ENCODE results near the gene RHAG.

The RHAG gene

DNA sequence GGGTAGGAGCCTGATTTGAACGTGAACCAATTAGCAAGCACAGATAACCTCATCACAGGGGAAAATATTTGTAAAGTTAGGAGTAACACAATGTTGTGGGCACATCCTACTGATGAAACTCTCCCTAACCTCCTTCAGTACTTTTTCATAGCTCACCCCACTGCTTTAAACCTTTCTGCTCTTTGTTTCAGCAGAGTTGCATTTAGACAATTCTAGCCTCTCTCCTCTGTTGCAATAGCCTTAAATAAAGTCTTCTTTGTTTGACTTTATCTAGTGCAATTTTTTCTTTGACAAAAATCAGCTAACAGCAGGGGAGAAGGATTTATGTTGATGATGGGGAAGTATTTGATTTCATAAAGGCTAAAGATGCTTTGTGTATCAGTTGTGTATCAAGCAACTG is 72.1 kb downstream of the RHAG start:
- no peak for DNase-seq (ENCODE audit: low read depth)

DNA sequence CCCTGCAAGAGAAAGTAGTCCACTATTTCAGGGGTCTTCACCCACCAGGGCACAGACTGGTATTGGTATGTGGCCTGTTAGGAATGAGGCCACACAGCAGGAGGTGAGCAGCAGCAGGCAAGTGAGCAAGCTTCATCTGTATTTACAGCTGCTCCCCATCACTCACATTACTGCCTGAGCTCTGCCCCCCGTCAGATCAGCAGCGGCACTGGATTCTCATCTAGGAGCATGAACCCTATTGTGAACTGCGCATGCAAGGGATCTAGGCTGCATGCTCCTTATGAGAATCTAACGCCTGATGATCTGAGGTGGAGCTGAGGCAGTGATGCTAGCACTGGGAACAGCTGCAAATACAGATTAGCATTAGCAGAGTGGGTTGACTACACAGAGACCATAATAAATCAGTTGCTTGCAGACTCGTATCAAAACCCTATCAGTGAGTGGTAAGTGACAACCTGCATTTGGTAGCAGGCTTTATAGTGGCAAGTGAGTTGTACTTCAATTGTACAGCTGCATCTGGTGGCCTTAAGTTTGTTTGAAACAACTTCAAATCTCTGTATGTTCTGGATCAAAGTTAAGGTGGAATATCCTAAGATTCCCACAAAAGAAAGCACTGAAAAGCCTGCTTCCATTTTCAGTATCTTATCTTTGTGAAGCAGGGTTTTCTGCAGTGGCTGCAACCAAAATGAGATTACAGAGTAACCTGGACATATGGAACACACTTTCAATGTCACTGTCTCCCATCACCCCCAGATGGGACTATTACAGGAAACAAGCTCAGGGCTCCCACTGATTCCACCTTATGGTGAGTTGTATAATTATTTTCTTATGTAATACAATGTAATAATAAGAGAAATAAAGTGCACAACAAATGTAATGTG is 73.4 kb downstream of the RHAG start:
- no peak for DNase-seq (ENCODE audit: low read depth)

- DNase-seq (ENCODE audit: low read depth) = no peak
These were observed 78.4 kb downstream of the RHAG start for GRCh38 chr6:49558238-49558637.

- no peak for DNase-seq (ENCODE audit: low read depth)
These were observed 79.5 kb downstream of the RHAG start for GRCh38 chr6:49557177-49557576.

- no peak for DNase-seq (ENCODE audit: low read depth)
These were observed 80.2 kb downstream of the RHAG start for GRCh38 chr6:49556429-49556837.

DNA sequence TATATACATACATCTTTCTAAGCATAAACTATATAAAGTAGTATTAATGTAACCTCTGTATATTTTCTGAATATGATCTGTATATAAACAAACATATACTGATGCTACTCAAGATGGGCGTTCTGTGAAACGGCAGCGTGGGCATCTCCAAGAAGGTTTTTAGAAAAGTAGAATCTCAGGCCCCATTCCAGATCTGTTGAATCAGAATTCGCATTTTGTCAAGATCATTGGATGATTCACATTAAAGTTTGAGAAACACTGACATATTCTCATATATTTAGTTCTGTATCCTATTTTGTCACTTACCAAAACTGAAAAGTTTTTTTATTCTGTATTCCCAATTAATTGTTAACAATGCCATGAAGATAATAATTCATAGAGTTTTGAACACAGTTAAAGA is 80.7 kb downstream of the RHAG start:
- no peak for DNase-seq (ENCODE audit: low read depth)
